Caco-2 (cell line): ENCODE data around the gene SMAGP. TPM values are rescaled to one million over a fixed set of nuclear protein-coding genes. Genes with fewer than 3 reads are reported as not detected.
"Not testable (repeated sequence)": the region's sequence is repeated elsewhere in the genome, so short reads cannot be mapped to it uniquely, and the experiment has no call there.

Source experiments
- BruUV-seq: library from RNA; stranded (reverse); fragments of 400-500 nt; replicated peaks from 2 replicates; lab custom pipeline; 2021; lab: Mats Ljungman, UMichigan
- CTCF ChIA-PET: fragments of 300-600 bp; sonication (Branson Sonifier 250); formaldehyde crosslinking; loops from one replicate; lab custom pipeline; 2022; ENCODE audit warnings: antibody characterized with exemption; lab: Charles Lee
- POLR2A ChIA-PET: fragments of 300-600 bp; sonication (Branson Sonifier 250); formaldehyde crosslinking; loops from one replicate; lab custom pipeline; 2022; ENCODE audit warnings: antibody characterized with exemption; lab: Charles Lee
- DNase-seq, 2 experiments: peaks; one replicate each; pipeline versions ENCODE4 v3.0.0 to v3.0.0-alpha.2; 2020 to 2022
- H3K27me3 ChIP-seq: replicated peaks from 2 replicates; pipeline ENCODE4 v1.6.0; 2011; ENCODE audit warnings: low read length; ENCODE audit not compliant: control insufficient read depth, insufficient read depth
- H3K36me3 ChIP-seq: 2 replicates; pipeline ENCODE4 v1.5.1; 2011; ENCODE audit warnings: low read length; ENCODE audit not compliant: control insufficient read depth, insufficient read depth
- H3K4me1 ChIP-seq: fragments of 250-450 bp; sonication (Bioruptor Pico); 2 replicates; pipeline ENCODE4 v1.5.1; 2020; ENCODE audit warnings: mild to moderate bottlenecking
- H3K4me3 ChIP-seq: 2 replicates; pipeline ENCODE4 v1.5.1; 2011; ENCODE audit warnings: low read depth, mild to moderate bottlenecking, control low read depth, low read length
- H3K9me3 ChIP-seq: fragments of 250-450 bp; sonication (Bioruptor Pico); 2 replicates; pipeline ENCODE4 v1.5.1; 2020; ENCODE audit warnings: mild to moderate bottlenecking, moderate library complexity
- H3K27ac Mint-ChIP-seq: one replicate; pipeline ENCODE4 v1.8.0; 2022; ENCODE audit warnings: mixed read lengths; ENCODE audit not compliant: unreplicated experiment
- H3K27me3 Mint-ChIP-seq: one replicate; pipeline ENCODE4 v1.8.0; 2022; ENCODE audit warnings: mixed read lengths; ENCODE audit not compliant: insufficient read depth, unreplicated experiment
- H3K36me3 Mint-ChIP-seq: one replicate; pipeline ENCODE4 v1.8.0; 2022; ENCODE audit warnings: mild to moderate bottlenecking, mixed read lengths; ENCODE audit not compliant: insufficient read depth, unreplicated experiment
- H3K4me1 Mint-ChIP-seq: one replicate; pipeline ENCODE4 v1.8.0; 2022; ENCODE audit warnings: low read depth, mixed read lengths; ENCODE audit not compliant: unreplicated experiment
- H3K4me3 Mint-ChIP-seq: one replicate; pipeline ENCODE4 v1.8.0; 2022; ENCODE audit warnings: mild to moderate bottlenecking, moderate library complexity, mixed read lengths; ENCODE audit not compliant: unreplicated experiment
- H3K9me3 Mint-ChIP-seq: one replicate; pipeline ENCODE4 v1.8.0; 2022; ENCODE audit warnings: mixed read lengths; ENCODE audit not compliant: unreplicated experiment
- CTCF ChIP-seq, 2 experiments: fragments of 200-600 bp in 1 of 2; IDR thresholded peaks; 1 replicate in 1 of 2; 2 replicates in 1 of 2; pipeline versions ENCODE4 v1.5.1 to v1.8.0; 2011 to 2022; ENCODE audit warnings: antibody characterized with exemption in 1 of 2, control low read depth in 1 of 2, inconsistent platforms in 1 of 2, low read depth in 1 of 2, low read length in 1 of 2, mild to moderate bottlenecking in 1 of 2, moderate library complexity in 1 of 2; ENCODE audit not compliant: insufficient read depth in 1 of 2, severe bottlenecking in 1 of 2, unreplicated experiment in 1 of 2
- intact Hi-C: fragments of 100-400 bp; cut with micrococcal nuclease; formaldehyde crosslinking; loops from one replicate; pipeline ENCODE4 v1.10.0; 2022; ENCODE audit not compliant: unreplicated experiment
- total RNA-seq: library from RNA; stranded (reverse); gene quantifications from 2 replicates; pipeline ENCODE4 v1.2.3, GENCODE V29; 2022

SMAGP gene
- total RNA-seq, 1 experiment from 2014 or later = 108 TPM

- H3K9me3 Mint-ChIP-seq = no peaks in the 10 kb centered on the region
- no peaks in the 10 kb centered on the region for H3K4me1 ChIP-seq
- POLR2A ChIA-PET = no interaction called here
- no TSS peak for BruUV-seq
- H3K4me3 ChIP-seq = no peak overlapping the region
- CTCF ChIA-PET = no interaction called here
- no peaks in the 10 kb centered on the region; the same call in 1 of the 2 replicates for H3K9me3 ChIP-seq
- no peak overlapping the region for H3K27ac Mint-ChIP-seq
- intact Hi-C loops = loop anchor here (10.0 kb wide), 1 partner anchor 408 kb away; no protein-coding TSS in a partner anchor
- no peak overlapping the region for H3K4me3 Mint-ChIP-seq
- no peak for TF ChIP-seq CTCF (IDR thresholded peaks at IDR 0.05; ENCODE audit: insufficient read depth in 1 of 2, low read depth in 1 of 2, low read length in 1 of 2, severe bottlenecking in 1 of 2, unreplicated experiment in 1 of 2)
- no peaks in the 10 kb centered on the region for H3K36me3 ChIP-seq
- no peaks in the 10 kb centered on the region for H3K4me1 Mint-ChIP-seq
- no peak for DNase-seq
- H3K27me3 Mint-ChIP-seq = no peaks in the 10 kb centered on the region
- peaks cover 1% of the 10 kb centered on the region for H3K36me3 Mint-ChIP-seq
- no peaks in the 10 kb centered on the region for H3K27me3 ChIP-seq
Measured at GRCh38 chr12:51232642-51233041, 37.6 kb downstream of the SMAGP start.

- Histone ChIP-seq H3K4me1 (no peaks in the 10 kb centered on the region), H3K9me3 (no peaks in the 10 kb centered on the region; the same call in 1 of the 2 replicates), H3K27me3 (no peaks in the 10 kb centered on the region), H3K4me3 (no peak overlapping the region), H3K36me3 (no peaks in the 10 kb centered on the region)
- BruUV-seq = no TSS peak
- H3K4me1 Mint-ChIP-seq = no peaks in the 10 kb centered on the region
- H3K27me3 Mint-ChIP-seq = no peaks in the 10 kb centered on the region
- no peak for TF ChIP-seq CTCF (IDR thresholded peaks at IDR 0.05; ENCODE audit: insufficient read depth in 1 of 2, low read depth in 1 of 2, low read length in 1 of 2, severe bottlenecking in 1 of 2, unreplicated experiment in 1 of 2)
- no peaks in the 10 kb centered on the region for H3K36me3 Mint-ChIP-seq
- H3K27ac Mint-ChIP-seq = no peak overlapping the region
- intact Hi-C loops = no loop called here
- CTCF ChIA-PET = interaction anchor here (0.6 to 1.7 kb wide), 2 partner anchors 11 to 112 kb away, joined by 3 read pairs; no protein-coding TSS in a partner anchor
- H3K9me3 Mint-ChIP-seq = no peaks in the 10 kb centered on the region
- POLR2A ChIA-PET = interaction anchor here (0.5 kb wide), 1 partner anchor 9 kb away, joined by 7 read pairs; no protein-coding TSS in a partner anchor
- no peak overlapping the region for H3K4me3 Mint-ChIP-seq
- no peak for DNase-seq
Measured at GRCh38 chr12:51229116-51229809, 41.0 kb downstream of the SMAGP start.

DNA sequence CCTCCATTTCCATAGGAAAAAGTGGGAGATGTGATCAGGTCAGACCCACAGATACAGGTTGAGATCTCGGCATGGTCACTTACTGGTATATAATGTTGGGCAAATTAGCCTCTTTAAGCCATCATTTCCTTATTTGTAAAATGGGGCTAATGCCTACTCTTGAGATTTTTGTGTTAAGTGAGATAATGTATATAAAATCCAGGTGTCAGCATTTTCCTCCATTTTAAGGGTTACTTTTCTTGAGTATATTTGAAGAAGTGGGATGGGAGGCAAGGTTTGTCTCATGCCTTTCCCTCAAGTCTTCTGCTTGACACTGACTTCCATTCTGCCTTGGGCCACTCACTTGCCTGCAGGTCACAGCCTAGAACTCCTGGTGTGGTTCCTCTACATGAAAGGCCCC is 42.3 kb downstream of the SMAGP start:
- TF ChIP-seq CTCF (IDR thresholded peaks at IDR 0.05; ENCODE audit: insufficient read depth in 1 of 2, low read depth in 1 of 2, low read length in 1 of 2, severe bottlenecking in 1 of 2, unreplicated experiment in 1 of 2) = no peak
- CTCF ChIA-PET = no interaction called here
- intact Hi-C loops = no loop called here
- H3K4me3 Mint-ChIP-seq = no peak overlapping the region
- POLR2A ChIA-PET = interaction anchor here (0.6 kb wide), 1 partner anchor 602 kb away, joined by 6 read pairs; no protein-coding TSS in a partner anchor
- DNase-seq = no peak
- BruUV-seq = no TSS peak
- Histone ChIP-seq H3K36me3 (no peaks in the 10 kb centered on the region), H3K4me3 (no peak overlapping the region), H3K9me3 (no peaks in the 10 kb centered on the region; the same call in 1 of the 2 replicates), H3K4me1 (no peaks in the 10 kb centered on the region), H3K27me3 (no peaks in the 10 kb centered on the region)
- H3K36me3 Mint-ChIP-seq = no peaks in the 10 kb centered on the region
- no peaks in the 10 kb centered on the region for H3K27me3 Mint-ChIP-seq
- H3K4me1 Mint-ChIP-seq = no peaks in the 10 kb centered on the region
- no peaks in the 10 kb centered on the region for H3K9me3 Mint-ChIP-seq
- no peak overlapping the region for H3K27ac Mint-ChIP-seq

GRCh38 chr12:51227112-51227511 is 43.1 kb downstream of the SMAGP start:
- H3K36me3 ChIP-seq, H3K4me1 Mint-ChIP-seq, H3K27me3 ChIP-seq, H3K36me3 Mint-ChIP-seq, intact Hi-C loops, H3K9me3 Mint-ChIP-seq, H3K4me3 ChIP-seq, DNase-seq, H3K4me1 ChIP-seq, H3K9me3 ChIP-seq, H3K27ac Mint-ChIP-seq, H3K27me3 Mint-ChIP-seq, H3K4me3 Mint-ChIP-seq, BruUV-seq: not testable (repeated sequence)
- ChIA-PET CTCF (interaction anchor here (1.7 kb wide), 1 partner anchor 9 kb away, joined by 7 read pairs; the partner anchor contains the start of gene POU6F1), POLR2A (interaction anchor here (0.6 to 0.7 kb wide), 2 partner anchors 100 to 603 kb away, joined by 3 to 6 read pairs; no protein-coding TSS in a partner anchor)
